ENCODE data around the gene LILRA5. TPM values are rescaled to one million over a fixed set of nuclear protein-coding genes. Genes with fewer than 3 reads are reported as not detected.

LILRA5 gene
- total and polyA plus RNA-seq, 2 of the 8 experiments (the other 6 are each of a cell fraction or from before 2014, with no cell fraction given): not detected

- H3K56ac ChIP-seq (replicated peaks; ENCODE audit: insufficient read length, low read depth, low read length): no peak overlapping the region
- ChIA-PET CTCF (ENCODE audit: partially characterized antibody) (interaction anchor here (1.2 kb wide), 1 partner anchor 58 kb away, joined by 3 read pairs; no protein-coding TSS in a partner anchor), POLR2A (ENCODE audit: partially characterized antibody) (interaction anchor here (0.8 to 1.0 kb wide), 2 partner anchors 57 to 62 kb away, joined by 4 to 5 read pairs; partner anchors contain the start of gene RPS9)
- no peaks in the 10 kb centered on the region for H3K79me1 ChIP-seq (ENCODE audit: low read depth, low read length)
- H3K23ac ChIP-seq (ENCODE audit: insufficient read length): no peak overlapping the region
- no peak overlapping the region for H3K18ac ChIP-seq (ENCODE audit: extremely low read depth, low read length)
- H4K91ac ChIP-seq (replicated peaks; ENCODE audit: insufficient read length, low read length): no peak overlapping the region
- no peak overlapping the region for H2AK5ac ChIP-seq (ENCODE audit: low read depth, low read length)
- no peak overlapping the region for H4K8ac ChIP-seq (ENCODE audit: extremely low read depth, insufficient read depth, low read length)
- H3K4ac ChIP-seq (replicated peaks; ENCODE audit: insufficient read length, low read depth, low read length): no peak overlapping the region
- H3K9ac ChIP-seq (replicated peaks in 1 of 4; ENCODE audit: extremely low read depth in 1 of 4, low read depth in 3 of 4, low read length in 3 of 4): no peak overlapping the region
- H3K4me1 ChIP-seq (replicated peaks in 1 of 4; ENCODE audit: control insufficient read depth in 3 of 4, insufficient read depth in 4 of 4, low read length in 3 of 4): peaks cover 0 to 2% (median 0%) of the 10 kb centered on the region in 4 experiments; a peak in 2 of 7 replicates
- H3K14ac ChIP-seq (ENCODE audit: insufficient read length): no peak overlapping the region
- H2BK5ac ChIP-seq (ENCODE audit: low read depth, low read length): no peak overlapping the region
- no peaks in the 10 kb centered on the region for H3K36me3 ChIP-seq (ENCODE audit: control insufficient read depth in 2 of 4, insufficient read depth in 4 of 4, low read length in 3 of 4)
- no peaks in the 10 kb centered on the region for H3K9me3 ChIP-seq (ENCODE audit: insufficient read depth in 2 of 2, low read depth in 1 of 2, low read length in 1 of 2)
- no peak overlapping the region for H2AFZ ChIP-seq (ENCODE audit: low read length)
- H2BK120ac ChIP-seq (replicated peaks; ENCODE audit: low read depth, low read length): no peak overlapping the region
- FAIRE-seq: no peak
- H2BK20ac ChIP-seq (ENCODE audit: low read length): no peak overlapping the region
- H3K4me2 ChIP-seq (ENCODE audit: insufficient read depth in 1 of 2, low read depth in 2 of 2, low read length in 2 of 2): no peak overlapping the region
- H4K20me1 ChIP-seq (replicated peaks in 1 of 2; ENCODE audit: control insufficient read depth in 1 of 2, insufficient read depth in 2 of 2, low read length in 2 of 2): no peaks in the 10 kb centered on the region
- no peaks in the 10 kb centered on the region for H3K23me2 ChIP-seq (ENCODE audit: low read depth, low read length)
- no peaks in the 10 kb centered on the region for H3K79me2 ChIP-seq (ENCODE audit: control insufficient read depth in 1 of 2, insufficient read depth in 2 of 2, low read length in 2 of 2)
- 92% methylated on average over 2 of the region's 2 CpGs; no CpG with 5 or more reads in 1 of the 2 experiments for WGBS, 2 experiments (ENCODE audit: extremely low coverage in 1 of 2, insufficient coverage in 1 of 2, insufficient read length in 1 of 2, insufficient replicate concordance in 2 of 2, low coverage in 1 of 2, low lambda C conversion rate in 2 of 2, missing lambda C conversion rate in 1 of 2)
- H3K4me3 ChIP-seq (ENCODE audit: extremely low read depth in 1 of 4, insufficient read depth in 2 of 4, low read depth in 3 of 4, low read length in 4 of 4): no peak overlapping the region
- no peak overlapping the region for H2BK15ac ChIP-seq (ENCODE audit: low read length)
- no peak for DNase-seq (ENCODE audit: low read depth in 1 of 2, low spot score in 2 of 2)
- H2BK12ac ChIP-seq (ENCODE audit: low read depth, low read length): no peak overlapping the region
- H3K27me3 ChIP-seq (replicated peaks in 1 of 4; ENCODE audit: control insufficient read depth in 3 of 4, extremely low read depth in 1 of 4, insufficient read depth in 3 of 4, low read length in 3 of 4): no peaks in the 10 kb centered on the region; a peak in 1 of 7 replicates
- H4K5ac ChIP-seq (ENCODE audit: insufficient read length, low read depth, low read length): no peak overlapping the region
- no peak overlapping the region for H3K27ac ChIP-seq (ENCODE audit: low read depth, low read length)
- TF ChIP-seq RXRA (IDR thresholded peaks at IDR 0.05; ENCODE audit: insufficient read depth, low read depth, low read length) (no peak), RAD21 (IDR thresholded peaks at IDR 0.05 in 1 of 2, conservative IDR thresholded peaks at IDR 0.05 in 1 of 2; ENCODE audit: low read depth in 2 of 2, low read length in 2 of 2) (no peak), CBX8 (IDR thresholded peaks at IDR 0.05; ENCODE audit: borderline replicate concordance, low read depth, low read length) (no peak), NANOG (IDR thresholded peaks at IDR 0.05; ENCODE audit: insufficient read depth, low read depth, low read length, poor library complexity, severe bottlenecking) (no peak), SUZ12 (IDR thresholded peaks at IDR 0.05; ENCODE audit: low read length) (no peak), POU5F1 (IDR thresholded peaks at IDR 0.05; ENCODE audit: low read depth, low read length) (no peak), USF2 (IDR thresholded peaks at IDR 0.05; ENCODE audit: low read length) (no peak), RBBP5 (IDR thresholded peaks at IDR 0.05; ENCODE audit: borderline replicate concordance, low read depth, low read length) (no peak), EP300 (IDR thresholded peaks at IDR 0.05; ENCODE audit: borderline replicate concordance in 1 of 2, low read depth in 2 of 2, low read length in 2 of 2) (no peak), SP2 (IDR thresholded peaks at IDR 0.05; ENCODE audit: low read length) (no peak), ZNF274 (IDR thresholded peaks at IDR 0.05; ENCODE audit: borderline replicate concordance, extremely low read depth, low read length) (no peak), FOSL1 (IDR thresholded peaks at IDR 0.05; ENCODE audit: insufficient read depth, low read depth, low read length) (no peak)
Measured at GRCh38 chr19:54262470-54262869, 50.5 kb downstream of the LILRA5 start.

Measured in H1 (cell line).